ENCODE results near the gene EPM2A.

EPM2A gene

DNA sequence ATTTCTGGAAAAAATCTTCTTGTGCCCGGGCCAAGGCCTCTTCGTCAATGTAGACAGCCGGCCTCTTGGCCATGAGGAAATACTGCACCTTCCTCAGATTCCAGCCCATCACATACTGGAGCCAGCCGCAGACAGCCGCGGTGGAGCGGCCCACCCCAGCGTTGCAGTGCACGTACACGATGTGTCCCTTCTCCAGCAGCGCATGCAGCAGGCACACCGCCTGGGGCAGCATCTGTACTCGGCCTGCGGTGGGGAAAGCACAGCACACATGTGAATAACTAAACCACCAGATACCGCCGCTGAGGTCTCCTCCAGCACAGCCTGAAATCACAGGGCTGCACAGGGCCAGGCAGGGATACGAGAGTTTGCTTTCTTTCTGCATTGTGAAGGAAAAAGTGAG is 107.9 kb downstream of the EPM2A start:
- no peak overlapping the region for H3K4me3 ChIP-seq (ENCODE audit: control insufficient read depth, low read depth, low read length)

DNA sequence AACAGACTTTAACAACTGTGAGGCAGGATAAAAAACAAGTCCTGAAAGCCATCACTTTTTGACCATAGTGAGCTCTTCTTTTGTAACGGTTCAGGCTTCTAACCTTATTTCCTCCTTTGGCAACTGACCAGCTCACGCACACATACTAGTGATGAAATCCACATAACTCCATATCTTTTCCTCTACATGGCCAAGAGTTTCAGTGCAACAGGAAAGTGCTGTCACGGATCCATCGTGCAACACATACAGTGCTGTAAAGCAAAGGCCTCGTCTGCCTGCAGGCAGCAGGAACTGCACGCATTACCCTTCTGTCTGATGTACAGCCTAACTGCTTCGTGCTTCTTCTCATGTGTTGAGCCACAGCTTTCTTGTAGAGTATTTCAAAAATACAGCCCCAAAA is 108.5 kb downstream of the EPM2A start:
- TF ChIP-seq, protein P1, sequence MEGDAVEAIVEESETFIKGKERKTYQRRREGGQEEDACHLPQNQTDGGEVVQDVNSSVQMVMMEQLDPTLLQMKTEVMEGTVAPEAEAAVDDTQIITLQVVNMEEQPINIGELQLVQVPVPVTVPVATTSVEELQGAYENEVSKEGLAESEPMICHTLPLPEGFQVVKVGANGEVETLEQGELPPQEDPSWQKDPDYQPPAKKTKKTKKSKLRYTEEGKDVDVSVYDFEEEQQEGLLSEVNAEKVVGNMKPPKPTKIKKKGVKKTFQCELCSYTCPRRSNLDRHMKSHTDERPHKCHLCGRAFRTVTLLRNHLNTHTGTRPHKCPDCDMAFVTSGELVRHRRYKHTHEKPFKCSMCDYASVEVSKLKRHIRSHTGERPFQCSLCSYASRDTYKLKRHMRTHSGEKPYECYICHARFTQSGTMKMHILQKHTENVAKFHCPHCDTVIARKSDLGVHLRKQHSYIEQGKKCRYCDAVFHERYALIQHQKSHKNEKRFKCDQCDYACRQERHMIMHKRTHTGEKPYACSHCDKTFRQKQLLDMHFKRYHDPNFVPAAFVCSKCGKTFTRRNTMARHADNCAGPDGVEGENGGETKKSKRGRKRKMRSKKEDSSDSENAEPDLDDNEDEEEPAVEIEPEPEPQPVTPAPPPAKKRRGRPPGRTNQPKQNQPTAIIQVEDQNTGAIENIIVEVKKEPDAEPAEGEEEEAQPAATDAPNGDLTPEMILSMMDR (conservative IDR thresholded peaks at IDR 0.05; ENCODE audit: control insufficient read depth, insufficient read depth, low read depth, low read length) = no peak
- no peak overlapping the region for H3K4me3 ChIP-seq (ENCODE audit: control insufficient read depth, low read depth, low read length)
- DNase-seq (ENCODE audit: low read depth) = no peak

More for the DNA sequence above, 107.9 kb downstream of the EPM2A start:
- TF ChIP-seq, protein P1 (conservative IDR thresholded peaks at IDR 0.05; ENCODE audit: control insufficient read depth, insufficient read depth, low read depth, low read length) = no peak
- DNase-seq (ENCODE audit: low read depth) = no peak

DNA sequence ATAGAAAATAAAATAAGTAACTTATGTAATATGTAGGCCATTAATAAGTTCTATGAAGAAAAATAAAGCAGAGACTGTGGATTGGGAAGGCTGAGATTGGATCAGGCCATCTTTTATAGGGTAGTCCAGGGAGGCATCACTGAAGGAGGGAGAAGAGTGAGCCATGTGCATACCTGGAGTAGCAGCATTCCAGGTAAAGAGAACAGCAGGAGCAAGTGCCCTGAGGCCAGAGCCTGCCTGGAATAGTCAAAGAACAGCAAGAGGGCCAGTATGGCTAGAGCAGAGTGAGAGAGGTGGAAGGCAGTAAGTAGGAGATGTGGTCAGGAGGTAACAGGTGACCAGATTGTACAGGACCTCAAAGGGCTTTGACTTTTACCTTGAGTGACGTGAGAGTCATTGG is 112.1 kb downstream of the EPM2A start:
- TF ChIP-seq, protein P1 (conservative IDR thresholded peaks at IDR 0.05; ENCODE audit: control insufficient read depth, insufficient read depth, low read depth, low read length) = no peak
- H3K4me3 ChIP-seq (ENCODE audit: control insufficient read depth, low read depth, low read length) = no peak overlapping the region
- no peak for DNase-seq (ENCODE audit: low read depth)

DNA sequence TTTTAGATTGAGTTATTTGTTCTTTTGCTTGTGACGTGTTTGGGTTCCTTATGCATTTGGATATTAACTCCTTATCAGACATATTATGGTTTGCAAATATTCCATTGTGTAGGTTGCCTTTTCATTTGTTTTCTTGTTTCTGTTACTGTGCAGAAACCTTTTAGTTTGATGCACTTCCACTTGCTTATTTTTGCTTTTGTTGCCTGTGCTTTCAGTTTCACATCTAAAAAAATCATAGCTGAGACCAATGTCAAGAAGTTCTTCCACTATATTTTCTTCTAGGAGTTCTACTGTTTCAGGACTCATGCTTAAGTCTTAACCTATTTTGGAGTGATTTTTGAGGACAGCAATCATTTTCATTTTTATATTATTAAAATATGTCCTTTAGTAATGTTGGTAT is 113.5 kb downstream of the EPM2A start:
- no peak overlapping the region for H3K4me3 ChIP-seq (ENCODE audit: control insufficient read depth, low read depth, low read length)
- TF ChIP-seq, protein P1 (conservative IDR thresholded peaks at IDR 0.05; ENCODE audit: control insufficient read depth, insufficient read depth, low read depth, low read length) = no peak
- DNase-seq (ENCODE audit: low read depth) = no peak

DNA sequence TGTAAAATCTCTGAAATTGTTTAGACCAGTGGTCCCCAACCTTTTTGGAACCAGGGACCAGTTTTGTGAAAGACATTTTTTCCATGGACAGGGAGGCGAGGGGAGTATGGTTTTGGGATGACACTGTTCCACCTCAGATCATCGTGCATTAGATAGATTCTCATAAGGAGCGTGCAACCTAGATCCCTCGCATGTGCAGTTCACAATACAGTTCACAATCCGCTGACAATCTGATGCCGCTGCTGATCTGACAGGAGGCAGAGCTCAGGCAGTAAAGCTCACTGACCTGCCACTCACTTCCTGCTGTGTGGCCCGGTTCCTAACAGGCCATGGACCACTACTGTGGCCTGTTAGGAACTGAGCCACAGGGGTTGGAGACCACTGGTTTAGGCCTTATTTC is 115.2 kb downstream of the EPM2A start:
- H3K4me3 ChIP-seq (ENCODE audit: control insufficient read depth, low read depth, low read length) = no peak overlapping the region
- DNase-seq (ENCODE audit: low read depth) = no peak
- TF ChIP-seq, protein P1 (conservative IDR thresholded peaks at IDR 0.05; ENCODE audit: control insufficient read depth, insufficient read depth, low read depth, low read length) = no peak

DNA sequence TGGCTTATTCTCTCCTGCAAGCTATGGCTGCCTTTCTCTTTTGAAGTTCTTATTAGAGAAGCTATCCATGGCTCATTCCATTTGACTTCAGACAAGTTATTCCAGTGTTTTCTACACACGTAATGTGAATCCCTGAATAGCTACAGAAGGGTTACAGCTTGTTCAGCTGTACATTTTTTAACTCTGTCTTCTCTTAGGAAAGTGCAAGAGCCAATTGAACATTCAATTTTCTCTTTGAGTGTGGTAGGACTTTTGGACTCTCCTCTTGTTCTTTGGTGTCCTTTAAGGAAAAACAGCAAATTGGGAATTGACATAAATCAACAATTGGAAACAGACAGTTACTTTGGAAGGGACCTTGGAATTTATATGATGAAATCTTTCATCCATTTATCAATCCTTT is 125.8 kb downstream of the EPM2A start:
- TF ChIP-seq, protein P1 (conservative IDR thresholded peaks at IDR 0.05; ENCODE audit: control insufficient read depth, insufficient read depth, low read depth, low read length) = no peak
- DNase-seq (ENCODE audit: low read depth) = no peak
- H3K4me3 ChIP-seq (ENCODE audit: control insufficient read depth, low read depth, low read length) = no peak overlapping the region

DNA sequence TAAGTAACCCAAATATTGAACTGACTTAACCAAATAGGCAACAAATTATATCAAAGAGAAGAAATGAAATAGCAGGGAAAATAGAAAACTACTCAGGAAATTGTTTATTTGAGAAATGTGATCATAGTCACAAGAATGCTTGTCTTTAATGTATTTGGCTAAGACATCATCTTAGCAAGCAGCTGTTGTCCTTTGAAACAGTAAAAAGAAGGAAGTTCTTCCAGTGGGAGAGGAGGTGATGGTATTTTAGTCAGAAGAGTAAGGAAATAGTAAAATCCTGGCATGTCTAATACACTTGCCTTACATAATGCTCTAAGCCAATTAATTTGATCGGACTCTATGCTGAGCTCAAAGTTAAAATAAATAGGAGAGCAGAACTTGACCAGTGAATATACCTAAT is 126.5 kb downstream of the EPM2A start:
- H3K4me3 ChIP-seq (ENCODE audit: control insufficient read depth, low read depth, low read length) = no peak overlapping the region
- no peak for DNase-seq (ENCODE audit: low read depth)
- TF ChIP-seq, protein P1 (conservative IDR thresholded peaks at IDR 0.05; ENCODE audit: control insufficient read depth, insufficient read depth, low read depth, low read length) = no peak
